Stimulated activated CD4-positive, alpha-beta T cell treated with anti-CD3 and anti-CD28 coated beads, TNF-alpha, amount 100 ng/mL, for 1 hour (primary cell): ENCODE results near the gene FTMT.
"Not testable (repeated sequence)": the region's sequence is repeated elsewhere in the genome, so short reads cannot be mapped to it uniquely, and the experiment has no call there.

Experiments
- DNase-seq, 3 donors: peaks; one replicate each; pipeline ENCODE4 v3.0.0-alpha.2; 2020; ENCODE audit warnings: low read depth in 3 of 3, low spot score in 1 of 3

FTMT gene

GRCh38 chr5:121851643-121852574, at the start of gene FTMT:
Gene FTMT (plus strand): TSS chr5:121851882. CDS start chr5:121851964, 82 bp downstream.
- no peak for DNase-seq

- not testable (repeated sequence) for DNase-seq
Observed at GRCh38 chr5:121805251-121805650, 46.4 kb upstream of the FTMT start.

- DNase-seq = no peak
Observed at GRCh38 chr5:121805911-121806310, 45.8 kb upstream of the FTMT start.

- DNase-seq = no peak
Observed at GRCh38 chr5:121816164-121816563, 35.5 kb upstream of the FTMT start.

- no peak for DNase-seq
Observed at GRCh38 chr5:121819682-121820261, 31.9 kb upstream of the FTMT start.

- no peak for DNase-seq
Observed at GRCh38 chr5:121833617-121834016, 18.1 kb upstream of the FTMT start.

- DNase-seq = no peak
Observed at GRCh38 chr5:121834021-121834420, 17.7 kb upstream of the FTMT start.

- no peak for DNase-seq
Observed at GRCh38 chr5:121841892-121842291, 9.8 kb upstream of the FTMT start.

- DNase-seq = no peak
Observed at GRCh38 chr5:121850272-121850671, 1.4 kb upstream of the FTMT start.

GRCh38 chr5:121853850-121854249, 2.2 kb downstream of the FTMT start:
- DNase-seq = no peak

- DNase-seq = no peak
Observed at GRCh38 chr5:121862801-121863200, 11.1 kb downstream of the FTMT start.

GRCh38 chr5:121863753-121864285, 12.1 kb downstream of the FTMT start:
- no peak for DNase-seq

GRCh38 chr5:121867403-121867802, 15.7 kb downstream of the FTMT start:
- no peak for DNase-seq

GRCh38 chr5:121870489-121870888, 18.8 kb downstream of the FTMT start:
- no peak for DNase-seq

GRCh38 chr5:121872856-121873255, 21.2 kb downstream of the FTMT start:
- DNase-seq = no peak

GRCh38 chr5:121873409-121873808, 21.7 kb downstream of the FTMT start:
- no peak for DNase-seq

GRCh38 chr5:121885630-121886029, 33.9 kb downstream of the FTMT start:
- no peak for DNase-seq

- DNase-seq = no peak
Observed at GRCh38 chr5:121887727-121888126, 36.0 kb downstream of the FTMT start.

- DNase-seq = no peak
Observed at GRCh38 chr5:121890297-121890858, 38.7 kb downstream of the FTMT start.

- no peak for DNase-seq
Observed at GRCh38 chr5:121897341-121897740, 45.7 kb downstream of the FTMT start.

GRCh38 chr5:121899346-121899745, 47.7 kb downstream of the FTMT start:
- DNase-seq = no peak
